GM13976 (cell line): ENCODE results near the gene MNX1.

Experiments
- DNase-seq: peaks from one replicate; pipeline ENCODE4 v3.0.0; 2012; ENCODE audit warnings: low spot score
- CTCF ChIP-seq: IDR thresholded peaks from 2 replicates; pipeline ENCODE4 v1.5.1; 2012; ENCODE audit warnings: borderline replicate concordance, mild to moderate bottlenecking; ENCODE audit not compliant: insufficient read depth; ENCODE audit errors: extremely low read depth, missing control alignments, control extremely low read depth
- in situ Hi-C: fragments of 300-500 bp; cut with MboI; formaldehyde crosslinking; loops from one replicate; pipeline ENCODE4 v1.12.0; 2022; ENCODE audit warnings: low sequenced_read_pairs, mixed read lengths, inconsistent platforms; ENCODE audit not compliant: unreplicated experiment

Gene MNX1

GRCh38 chr7:157002819-157003421 is 7.5 kb downstream of the MNX1 start:
- DNase-seq = no peak
- TF ChIP-seq CTCF = no peak
- in situ Hi-C loops = no loop called here

GRCh38 chr7:157001920-157002818 is 8.3 kb downstream of the MNX1 start:
- no peak for DNase-seq
- no peak for TF ChIP-seq CTCF
- in situ Hi-C loops = no loop called here

GRCh38 chr7:157000741-157001653 is 9.5 kb downstream of the MNX1 start:
- no peak for TF ChIP-seq CTCF
- no peak for DNase-seq
- in situ Hi-C loops = no loop called here

GRCh38 chr7:156999958-157000726 is 10.3 kb downstream of the MNX1 start:
- DNase-seq = peak; percentile 66
- no peak for TF ChIP-seq CTCF
- in situ Hi-C loops = no loop called here

GRCh38 chr7:156998988-156999957 is 11.2 kb downstream of the MNX1 start:
- peak; percentile 57 for DNase-seq
- in situ Hi-C loops = no loop called here
- TF ChIP-seq CTCF = no peak
